Panc1 (cell line): ENCODE results near the gene F2R. TPM values are rescaled to one million over a fixed set of nuclear protein-coding genes. Genes with fewer than 3 reads are reported as not detected.

Experiments used
- ATAC-seq: fragments of 200-7000 bp; cut with Tn5 transposase; 2 replicates; pipeline ENCODE4 v1.9.1; 2020; ENCODE audit warnings: mild to moderate bottlenecking, moderate library complexity
- Bru-seq: library from RNA; stranded (reverse); fragments of 400-500 nt; gene quantifications from one replicate; lab custom pipeline; 2021; lab: Mats Ljungman, UMichigan
- BruChase-seq, 2 experiments: library from RNA; stranded (reverse); fragments of 400-500 nt; gene quantifications; one replicate each; lab custom pipeline; 2021; lab: Mats Ljungman, UMichigan
- BruUV-seq: library from RNA; stranded (reverse); fragments of 400-500 nt; replicated peaks from 2 replicates; lab custom pipeline; 2021; lab: Mats Ljungman, UMichigan
- CTCF ChIA-PET: fragments of 300-600 bp; sonication (Branson Sonifier 250); formaldehyde crosslinking; loops from one replicate; lab custom pipeline; 2022; ENCODE audit warnings: antibody characterized with exemption; lab: Charles Lee
- POLR2A ChIA-PET: fragments of 300-600 bp; sonication (Branson Sonifier 250); formaldehyde crosslinking; loops from one replicate; lab custom pipeline; 2022; ENCODE audit warnings: antibody characterized with exemption; lab: Charles Lee
- DNase-seq: peaks from one replicate; pipeline ENCODE4 v3.0.0-alpha.2; 2010; ENCODE audit warnings: low read depth, low spot score
- H3K27ac ChIP-seq: 2 replicates; pipeline ENCODE4 v1.5.1; 2011; ENCODE audit warnings: mild to moderate bottlenecking, low read length, inconsistent platforms
- H3K27me3 ChIP-seq: fragments of 200-500 bp; sonication (Bioruptor generic); 2 replicates; pipeline ENCODE4 v1.6.0; 2014; ENCODE audit warnings: low read length, inconsistent platforms; ENCODE audit not compliant: control insufficient read depth, insufficient read depth
- H3K36me3 ChIP-seq: fragments of 200-500 bp; sonication (Bioruptor generic); 2 replicates; pipeline ENCODE4 v1.5.1; 2014; ENCODE audit warnings: inconsistent platforms, mild to moderate bottlenecking, low read length, moderate library complexity; ENCODE audit not compliant: control insufficient read depth, insufficient read depth
- H3K4me1 ChIP-seq: 2 replicates; pipeline ENCODE4 v1.5.1; 2011; ENCODE audit warnings: inconsistent platforms, mild to moderate bottlenecking, low read length, moderate library complexity; ENCODE audit not compliant: control insufficient read depth, insufficient read depth
- H3K4me3 ChIP-seq, 2 experiments: 2 replicates each; pipeline ENCODE4 v1.5.1; 2011 to 2012; ENCODE audit warnings: low read depth in 2 of 2, low read length in 2 of 2, mild to moderate bottlenecking in 2 of 2, inconsistent platforms in 1 of 2, moderate library complexity in 1 of 2
- H3K9me3 ChIP-seq: fragments of 200-500 bp; sonication (Bioruptor generic); 2 replicates; pipeline ENCODE4 v1.5.1; 2014; ENCODE audit warnings: low read depth, mild to moderate bottlenecking, inconsistent platforms, low read length, moderate library complexity; ENCODE audit not compliant: control insufficient read depth, insufficient read depth
- POLR2AphosphoS5 ChIP-seq: IDR thresholded peaks from 2 replicates; pipeline ENCODE4 v1.6.1; 2012; ENCODE audit warnings: mild to moderate bottlenecking, low read depth, low read length, moderate library complexity
- SIN3A ChIP-seq: IDR thresholded peaks from 2 replicates; pipeline ENCODE4 v1.6.1; 2012; ENCODE audit warnings: low read depth, mild to moderate bottlenecking, low read length, moderate library complexity, borderline replicate concordance; ENCODE audit not compliant: insufficient read depth
- TCF7L2 ChIP-seq: IDR thresholded peaks from 2 replicates; pipeline ENCODE4 v1.6.1; 2011; ENCODE audit warnings: mild to moderate bottlenecking, low read depth, low read length, inconsistent platforms
- in situ Hi-C: cut with HindIII; loops from 2 replicates; pipeline ENCODE4 v1.10.0; 2016; ENCODE audit warnings: low sequenced_read_pairs, low pct_unique_long_range_greater_than_20kb
- intact Hi-C: fragments of 100-400 bp; cut with micrococcal nuclease; formaldehyde crosslinking; loops from one replicate; pipeline ENCODE4 v1.10.0; 2022; ENCODE audit not compliant: unreplicated experiment
- long read RNA-seq: library from polyadenylated mRNA; unstranded; transcript quantifications from one replicate; pipeline ENCODE4 v2.0.0, GENCODE V29; 2021; ENCODE audit not compliant: unreplicated experiment
- polyA plus RNA-seq: library from polyadenylated mRNA; unstranded; fragments of >200 nt; gene quantifications from one replicate; pipeline ENCODE4 v1.2.1, GENCODE V29; 2012; ENCODE audit warnings: missing spikeins; ENCODE audit not compliant: insufficient read length
- total RNA-seq: library from RNA; stranded (reverse); gene quantifications from one replicate; pipeline ENCODE4 v1.2.1, GENCODE V29; 2021; ENCODE audit not compliant: unreplicated experiment
- TF ChIP-seq, protein P1 (sequence below): fragments of 450-650 bp; IDR thresholded peaks from 2 replicates; pipeline ENCODE4 v1.5.1; 2017; ENCODE audit warnings: mild to moderate bottlenecking
- TF ChIP-seq, protein P2 (sequence below), 2 experiments: IDR thresholded peaks; 2 replicates each; pipeline ENCODE4 v1.6.1; 2011 to 2012; ENCODE audit warnings: low read depth in 2 of 2, control low read depth in 1 of 2, low read length in 1 of 2, mild to moderate bottlenecking in 1 of 2, moderate library complexity in 1 of 2; ENCODE audit not compliant: insufficient read depth in 1 of 2

F2R gene
- total RNA-seq (26.0 TPM), Bru-seq, nascent RNA (percentile 70 among the genes with signal in this experiment), BruChase-seq, experiment 1, labeled RNA remaining after a 2-hour chase (percentile 75 among the genes with signal in this experiment), BruChase-seq, experiment 2, labeled RNA remaining after a 6-hour chase (percentile 90 among the genes with signal in this experiment)
- polyA plus RNA-seq: 21.1 TPM
- long read RNA-seq, transcript F2R-201 (2 exons, 3,821 nt): major isoform, 14 of 33 reads
- long read RNA-seq, partial matches to known transcripts: 0 of 33 reads
- long read RNA-seq, other reads (novel, unspliced or antisense): 18 of 33 reads

DNA sequence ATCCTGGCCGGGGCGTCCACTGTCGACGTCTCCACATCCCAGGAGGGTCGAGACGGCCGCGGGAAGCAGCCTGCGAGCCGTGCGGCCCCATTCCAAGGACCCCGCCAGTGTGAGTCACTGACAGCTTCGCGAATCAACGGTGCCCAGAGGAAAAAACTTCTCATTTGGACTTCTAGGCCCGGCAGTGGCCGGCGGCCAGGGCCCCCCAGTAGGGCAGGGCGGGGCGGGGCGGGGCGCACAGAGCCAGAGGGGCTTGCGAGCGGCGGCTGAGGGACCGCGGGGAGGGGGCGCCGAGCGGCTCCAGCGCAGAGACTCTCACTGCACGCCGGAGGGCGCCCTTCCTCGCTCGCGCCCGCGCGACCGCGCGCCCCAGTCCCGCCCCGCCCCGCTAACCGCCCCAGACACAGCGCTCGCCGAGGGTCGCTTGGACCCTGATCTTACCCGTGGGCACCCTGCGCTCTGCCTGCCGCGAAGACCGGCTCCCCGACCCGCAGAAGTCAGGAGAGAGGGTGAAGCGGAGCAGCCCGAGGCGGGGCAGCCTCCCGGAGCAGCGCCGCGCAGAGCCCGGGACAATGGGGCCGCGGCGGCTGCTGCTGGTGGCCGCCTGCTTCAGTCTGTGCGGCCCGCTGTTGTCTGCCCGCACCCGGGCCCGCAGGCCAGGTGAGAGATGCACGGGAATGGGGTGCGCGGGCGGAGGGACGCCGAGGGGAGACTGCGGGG lies at the start of gene F2R:
F2R (plus strand) TSS at position 391 of the 720 bp plus-strand sequence; CDS start at position 573, 182 bp downstream.
- ChIA-PET CTCF (interaction anchor here (0.6 to 1.2 kb wide), 2 partner anchors 11 to 59 kb away, joined by 3 to 5 read pairs; no protein-coding TSS in a partner anchor), POLR2A (interaction anchor here (0.7 kb wide), 1 partner anchor 56 kb away, joined by 8 read pairs; no protein-coding TSS in a partner anchor)
- intact Hi-C loops (loop anchor here (5.0 kb wide), 1 partner anchor 51 kb away; no protein-coding TSS in a partner anchor), in situ Hi-C loops (no loop called here)
- peak within 1 kb of the TSS; percentile 83 to 91 for H3K4me3 ChIP-seq
- peaks cover 12% of the 10 kb centered on the region; the same call in 1 of the 2 replicates for H3K4me1 ChIP-seq
- no peaks in the 10 kb centered on the region for H3K9me3 ChIP-seq
- TF ChIP-seq, protein P1, sequence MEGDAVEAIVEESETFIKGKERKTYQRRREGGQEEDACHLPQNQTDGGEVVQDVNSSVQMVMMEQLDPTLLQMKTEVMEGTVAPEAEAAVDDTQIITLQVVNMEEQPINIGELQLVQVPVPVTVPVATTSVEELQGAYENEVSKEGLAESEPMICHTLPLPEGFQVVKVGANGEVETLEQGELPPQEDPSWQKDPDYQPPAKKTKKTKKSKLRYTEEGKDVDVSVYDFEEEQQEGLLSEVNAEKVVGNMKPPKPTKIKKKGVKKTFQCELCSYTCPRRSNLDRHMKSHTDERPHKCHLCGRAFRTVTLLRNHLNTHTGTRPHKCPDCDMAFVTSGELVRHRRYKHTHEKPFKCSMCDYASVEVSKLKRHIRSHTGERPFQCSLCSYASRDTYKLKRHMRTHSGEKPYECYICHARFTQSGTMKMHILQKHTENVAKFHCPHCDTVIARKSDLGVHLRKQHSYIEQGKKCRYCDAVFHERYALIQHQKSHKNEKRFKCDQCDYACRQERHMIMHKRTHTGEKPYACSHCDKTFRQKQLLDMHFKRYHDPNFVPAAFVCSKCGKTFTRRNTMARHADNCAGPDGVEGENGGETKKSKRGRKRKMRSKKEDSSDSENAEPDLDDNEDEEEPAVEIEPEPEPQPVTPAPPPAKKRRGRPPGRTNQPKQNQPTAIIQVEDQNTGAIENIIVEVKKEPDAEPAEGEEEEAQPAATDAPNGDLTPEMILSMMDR: peak; percentile 87
- TF ChIP-seq POLR2AphosphoS5: no peak
- no peak for TF ChIP-seq TCF7L2
- TF ChIP-seq SIN3A: peak; percentile 64; the same call in 1 of the 2 replicates
- TF ChIP-seq, protein P2, sequence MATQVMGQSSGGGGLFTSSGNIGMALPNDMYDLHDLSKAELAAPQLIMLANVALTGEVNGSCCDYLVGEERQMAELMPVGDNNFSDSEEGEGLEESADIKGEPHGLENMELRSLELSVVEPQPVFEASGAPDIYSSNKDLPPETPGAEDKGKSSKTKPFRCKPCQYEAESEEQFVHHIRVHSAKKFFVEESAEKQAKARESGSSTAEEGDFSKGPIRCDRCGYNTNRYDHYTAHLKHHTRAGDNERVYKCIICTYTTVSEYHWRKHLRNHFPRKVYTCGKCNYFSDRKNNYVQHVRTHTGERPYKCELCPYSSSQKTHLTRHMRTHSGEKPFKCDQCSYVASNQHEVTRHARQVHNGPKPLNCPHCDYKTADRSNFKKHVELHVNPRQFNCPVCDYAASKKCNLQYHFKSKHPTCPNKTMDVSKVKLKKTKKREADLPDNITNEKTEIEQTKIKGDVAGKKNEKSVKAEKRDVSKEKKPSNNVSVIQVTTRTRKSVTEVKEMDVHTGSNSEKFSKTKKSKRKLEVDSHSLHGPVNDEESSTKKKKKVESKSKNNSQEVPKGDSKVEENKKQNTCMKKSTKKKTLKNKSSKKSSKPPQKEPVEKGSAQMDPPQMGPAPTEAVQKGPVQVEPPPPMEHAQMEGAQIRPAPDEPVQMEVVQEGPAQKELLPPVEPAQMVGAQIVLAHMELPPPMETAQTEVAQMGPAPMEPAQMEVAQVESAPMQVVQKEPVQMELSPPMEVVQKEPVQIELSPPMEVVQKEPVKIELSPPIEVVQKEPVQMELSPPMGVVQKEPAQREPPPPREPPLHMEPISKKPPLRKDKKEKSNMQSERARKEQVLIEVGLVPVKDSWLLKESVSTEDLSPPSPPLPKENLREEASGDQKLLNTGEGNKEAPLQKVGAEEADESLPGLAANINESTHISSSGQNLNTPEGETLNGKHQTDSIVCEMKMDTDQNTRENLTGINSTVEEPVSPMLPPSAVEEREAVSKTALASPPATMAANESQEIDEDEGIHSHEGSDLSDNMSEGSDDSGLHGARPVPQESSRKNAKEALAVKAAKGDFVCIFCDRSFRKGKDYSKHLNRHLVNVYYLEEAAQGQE (IDR thresholded peaks at IDR 0.05; ENCODE audit: insufficient read depth in 1 of 2, low read depth in 2 of 2, low read length in 1 of 2): no peak
- H3K27me3 ChIP-seq: peaks cover 2% of the 10 kb centered on the region; the same call in 1 of the 2 replicates
- DNase-seq: no peak
- H3K36me3 ChIP-seq: no peaks in the 10 kb centered on the region
- BruUV-seq: no TSS peak
- peak; percentile 92 for ATAC-seq
- H3K27ac ChIP-seq: peak within 1 kb of the TSS; percentile 80

DNA sequence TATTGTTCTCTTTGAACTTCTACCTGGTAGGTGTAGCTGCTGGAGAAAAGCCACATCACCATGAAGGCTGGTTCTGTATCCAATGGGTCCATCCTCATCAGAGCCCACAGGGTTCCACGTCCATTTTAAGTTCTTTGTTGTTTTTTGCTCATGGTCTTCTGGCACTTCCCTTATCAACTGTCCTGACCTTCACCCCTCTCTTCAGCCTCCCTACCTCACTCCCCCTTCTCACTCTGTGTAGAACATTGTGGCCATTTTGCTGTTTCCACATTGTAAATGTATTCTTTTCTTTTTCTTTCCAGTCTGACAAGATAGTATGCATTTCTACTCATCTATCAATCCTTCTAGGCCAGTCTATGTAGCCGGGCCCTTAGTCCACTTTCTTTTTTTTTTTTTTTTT lies 48.4 kb upstream of the F2R start:
- intact Hi-C loops (no loop called here), in situ Hi-C loops (no loop called here)
- ChIA-PET CTCF (no interaction called here), POLR2A (no interaction called here)
- no peaks in the 10 kb centered on the region for H3K27me3 ChIP-seq
- no peak for DNase-seq
- H3K36me3 ChIP-seq: no peaks in the 10 kb centered on the region
- no TSS peak for BruUV-seq
- no peak for ATAC-seq
- H3K4me1 ChIP-seq: no peaks in the 10 kb centered on the region
- TF ChIP-seq POLR2AphosphoS5 (no peak), SIN3A (no peak), TCF7L2 (no peak)
- TF ChIP-seq, protein P2 (IDR thresholded peaks at IDR 0.05; ENCODE audit: insufficient read depth in 1 of 2, low read depth in 2 of 2, low read length in 1 of 2): no peak
- TF ChIP-seq, protein P1: no peak
- H3K27ac ChIP-seq: no peak overlapping the region
- no peak overlapping the region for H3K4me3 ChIP-seq
- H3K9me3 ChIP-seq: no peaks in the 10 kb centered on the region
